ENCODE data around the gene NANS. TPM values are rescaled to one million over a fixed set of nuclear protein-coding genes. Genes with fewer than 3 reads are reported as not detected.
A peak's percentile ranks its signal among the peaks of the same experiment; 100 is the strongest.

NANS gene
- polyA plus RNA-seq, 3 donors: 41.3 to 109 (median 95.9) TPM

DNA sequence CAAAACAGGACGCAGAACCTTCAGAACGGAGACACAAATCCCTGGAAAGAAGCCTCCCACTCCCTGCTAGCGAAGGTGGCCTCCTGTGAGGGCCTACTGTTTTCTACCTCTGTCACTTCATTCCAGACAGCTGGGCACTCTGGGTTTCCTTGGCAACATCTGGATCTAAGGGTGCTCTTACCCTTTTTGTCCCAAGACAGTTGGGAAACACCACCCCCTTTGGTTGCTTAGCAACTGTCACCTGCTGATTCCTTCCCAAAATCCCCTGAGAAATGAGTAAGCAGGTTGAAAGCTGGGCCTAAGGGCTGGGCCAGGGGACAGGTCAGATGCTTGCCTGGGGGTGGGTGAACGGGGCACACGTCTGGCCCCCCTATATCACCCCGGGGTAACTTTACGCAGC lies 29.4 kb downstream of the NANS start:
- Mint-ChIP-seq H3K9me3 (peaks cover 0 to 3% (median 0%) of the 10 kb centered on the region in 7 donors), H3K27me3 (ENCODE audit: low read depth in 3 of 3) (peaks cover 0 to 4% (median 0%) of the 10 kb centered on the region in 3 donors), H3K36me3 (peaks cover 81 to 88% of the 10 kb centered on the region in 2 donors), H3K27ac (peak overlapping the region in 5 of 7 donors; percentile 23 to 82 (median 48)), H3K4me3 (no peak overlapping the region), H3K4me1 (peaks cover 25% of the 10 kb centered on the region)
- Histone ChIP-seq H3K9ac (ENCODE audit: insufficient read depth, low read length, poor library complexity, severe bottlenecking) (no peak overlapping the region), H4K20me1 (ENCODE audit: insufficient read depth, low read length) (peaks cover 36% of the 10 kb centered on the region), H3K4me2 (replicated peaks; ENCODE audit: extremely low read depth, low read length, poor library complexity, severe bottlenecking) (no peak overlapping the region), H3K4me1 (ENCODE audit: control insufficient read depth in 1 of 2, insufficient read depth in 2 of 2, low read length in 2 of 2) (peaks cover 0 to 5% of the 10 kb centered on the region in 2 donors), H3K4me3 (replicated peaks in 1 of 3; ENCODE audit: low read depth in 2 of 3, low read length in 3 of 3) (no peak overlapping the region), H3K27me3 (ENCODE audit: control insufficient read depth in 2 of 2, insufficient read depth in 2 of 2, low read length in 2 of 2) (no peaks in the 10 kb centered on the region), H3K9me3 (replicated peaks in 1 of 2; ENCODE audit: control insufficient read depth in 1 of 2, insufficient read depth in 1 of 2, low read length in 2 of 2) (no peaks in the 10 kb centered on the region), H3K79me2 (ENCODE audit: insufficient read depth, low read length) (peaks cover 13% of the 10 kb centered on the region), H3K36me3 (replicated peaks in 1 of 2; ENCODE audit: control insufficient read depth in 1 of 2, insufficient read depth in 2 of 2, low read length in 2 of 2) (peaks cover 80 to 83% of the 10 kb centered on the region in 2 donors), H2AFZ (ENCODE audit: insufficient read depth, low read depth, low read length, poor library complexity, severe bottlenecking) (no peak overlapping the region), H3K27ac (ENCODE audit: low read depth in 1 of 2, low read length in 2 of 2) (peak overlapping the region in 1 of 2 donors; percentile 22)
- intact Hi-C loops (cut with micrococcal nuclease): no loop called here
- 93% methylated on average over 3 of the region's 7 CpGs for WGBS (ENCODE audit: insufficient coverage)
- TF ChIP-seq, protein P1, sequence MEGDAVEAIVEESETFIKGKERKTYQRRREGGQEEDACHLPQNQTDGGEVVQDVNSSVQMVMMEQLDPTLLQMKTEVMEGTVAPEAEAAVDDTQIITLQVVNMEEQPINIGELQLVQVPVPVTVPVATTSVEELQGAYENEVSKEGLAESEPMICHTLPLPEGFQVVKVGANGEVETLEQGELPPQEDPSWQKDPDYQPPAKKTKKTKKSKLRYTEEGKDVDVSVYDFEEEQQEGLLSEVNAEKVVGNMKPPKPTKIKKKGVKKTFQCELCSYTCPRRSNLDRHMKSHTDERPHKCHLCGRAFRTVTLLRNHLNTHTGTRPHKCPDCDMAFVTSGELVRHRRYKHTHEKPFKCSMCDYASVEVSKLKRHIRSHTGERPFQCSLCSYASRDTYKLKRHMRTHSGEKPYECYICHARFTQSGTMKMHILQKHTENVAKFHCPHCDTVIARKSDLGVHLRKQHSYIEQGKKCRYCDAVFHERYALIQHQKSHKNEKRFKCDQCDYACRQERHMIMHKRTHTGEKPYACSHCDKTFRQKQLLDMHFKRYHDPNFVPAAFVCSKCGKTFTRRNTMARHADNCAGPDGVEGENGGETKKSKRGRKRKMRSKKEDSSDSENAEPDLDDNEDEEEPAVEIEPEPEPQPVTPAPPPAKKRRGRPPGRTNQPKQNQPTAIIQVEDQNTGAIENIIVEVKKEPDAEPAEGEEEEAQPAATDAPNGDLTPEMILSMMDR (IDR thresholded peaks at IDR 0.05): no peak
- DNase-seq: no peak

DNA sequence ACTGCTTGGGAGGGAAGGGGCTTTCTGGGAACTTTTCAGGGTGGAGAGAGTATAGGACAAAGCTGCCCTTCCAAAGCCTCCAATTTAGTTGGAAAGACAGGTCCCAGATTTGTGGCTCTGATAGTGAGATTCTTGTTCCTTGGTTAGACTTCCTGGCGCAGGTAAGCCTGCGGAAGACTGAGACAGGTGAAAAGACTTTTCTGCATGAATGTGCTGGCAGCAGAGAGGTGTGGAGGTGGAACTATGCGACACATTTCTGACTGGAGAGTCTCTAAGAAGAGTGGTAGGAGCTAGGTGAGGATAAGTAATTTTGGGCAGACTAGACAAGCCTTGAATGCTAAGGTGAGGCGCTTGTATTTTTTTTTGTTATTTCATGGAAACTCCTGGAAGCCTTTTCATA lies 29.9 kb downstream of the NANS start:
- peaks cover 0 to 2% (median 0%) of the 10 kb centered on the region in 3 donors for H3K27me3 Mint-ChIP-seq (ENCODE audit: low read depth in 3 of 3)
- no peaks in the 10 kb centered on the region for H3K27me3 ChIP-seq (ENCODE audit: control insufficient read depth in 2 of 2, insufficient read depth in 2 of 2, low read length in 2 of 2)
- intact Hi-C loops (cut with micrococcal nuclease): no loop called here
- H3K27ac ChIP-seq (ENCODE audit: low read depth in 1 of 2, low read length in 2 of 2): peak overlapping the region in 1 of 2 donors; percentile 22
- H3K4me3 Mint-ChIP-seq: no peak overlapping the region
- H3K4me1 Mint-ChIP-seq: peaks cover 22% of the 10 kb centered on the region
- H3K9me3 ChIP-seq (replicated peaks in 1 of 2; ENCODE audit: control insufficient read depth in 1 of 2, insufficient read depth in 1 of 2, low read length in 2 of 2): no peaks in the 10 kb centered on the region
- peaks cover 0 to 5% of the 10 kb centered on the region in 2 donors for H3K4me1 ChIP-seq (ENCODE audit: control insufficient read depth in 1 of 2, insufficient read depth in 2 of 2, low read length in 2 of 2)
- peaks cover 78 to 81% of the 10 kb centered on the region in 2 donors for H3K36me3 ChIP-seq (replicated peaks in 1 of 2; ENCODE audit: control insufficient read depth in 1 of 2, insufficient read depth in 2 of 2, low read length in 2 of 2)
- no peak overlapping the region for H3K9ac ChIP-seq (ENCODE audit: insufficient read depth, low read length, poor library complexity, severe bottlenecking)
- WGBS (ENCODE audit: insufficient coverage): 100% methylated on average over 4 of the region's 4 CpGs
- peak overlapping the region in 5 of 7 donors; percentile 25 to 82 (median 48) for H3K27ac Mint-ChIP-seq
- H4K20me1 ChIP-seq (ENCODE audit: insufficient read depth, low read length): peaks cover 31% of the 10 kb centered on the region
- H3K9me3 Mint-ChIP-seq: peaks cover 0 to 3% (median 0%) of the 10 kb centered on the region in 7 donors
- peaks cover 79 to 87% of the 10 kb centered on the region in 2 donors for H3K36me3 Mint-ChIP-seq
- TF ChIP-seq, protein P1 (IDR thresholded peaks at IDR 0.05): no peak
- no peak for DNase-seq
- H3K4me3 ChIP-seq (replicated peaks in 1 of 3; ENCODE audit: low read depth in 2 of 3, low read length in 3 of 3): no peak overlapping the region
- no peak overlapping the region for H3K4me2 ChIP-seq (replicated peaks; ENCODE audit: extremely low read depth, low read length, poor library complexity, severe bottlenecking)
- H2AFZ ChIP-seq (ENCODE audit: insufficient read depth, low read depth, low read length, poor library complexity, severe bottlenecking): no peak overlapping the region
- peaks cover 8% of the 10 kb centered on the region for H3K79me2 ChIP-seq (ENCODE audit: insufficient read depth, low read length)

Measured in CD14-positive monocyte (primary cell).